ENCODE data around the gene LRCOL1. TPM values are rescaled to one million over a fixed set of nuclear protein-coding genes. Genes with fewer than 3 reads are reported as not detected.

The LRCOL1 gene
- total RNA-seq, 2 donors from 2014 or later: not detected

DNA sequence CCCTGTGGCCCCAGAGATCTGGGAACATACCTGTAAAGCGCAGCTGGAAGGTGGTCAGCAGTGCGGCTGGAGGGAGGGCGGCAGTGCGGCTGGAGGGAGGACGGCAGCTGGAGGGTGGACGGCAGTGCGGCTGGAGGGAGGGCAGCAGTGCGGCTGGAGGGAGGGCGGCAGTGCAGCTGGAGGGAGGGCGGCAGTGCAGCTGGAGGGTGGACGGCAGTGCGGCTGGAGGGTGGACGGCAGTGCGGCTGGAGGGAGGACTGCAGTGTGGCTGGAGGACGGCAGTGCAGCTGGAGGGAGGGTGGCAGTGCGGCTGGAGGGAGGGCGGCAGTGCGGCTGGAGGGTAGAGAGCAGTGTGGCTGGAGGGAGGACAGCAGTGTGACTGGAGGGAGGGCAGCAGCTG, 23.5 kb downstream of the LRCOL1 start:
- no peaks in the 10 kb centered on the region for H3K4me1 ChIP-seq
- no peak overlapping the region for H3K27ac ChIP-seq
- TF ChIP-seq POLR2A (IDR thresholded peaks at IDR 0.05): no peak
- TF ChIP-seq, protein P1, sequence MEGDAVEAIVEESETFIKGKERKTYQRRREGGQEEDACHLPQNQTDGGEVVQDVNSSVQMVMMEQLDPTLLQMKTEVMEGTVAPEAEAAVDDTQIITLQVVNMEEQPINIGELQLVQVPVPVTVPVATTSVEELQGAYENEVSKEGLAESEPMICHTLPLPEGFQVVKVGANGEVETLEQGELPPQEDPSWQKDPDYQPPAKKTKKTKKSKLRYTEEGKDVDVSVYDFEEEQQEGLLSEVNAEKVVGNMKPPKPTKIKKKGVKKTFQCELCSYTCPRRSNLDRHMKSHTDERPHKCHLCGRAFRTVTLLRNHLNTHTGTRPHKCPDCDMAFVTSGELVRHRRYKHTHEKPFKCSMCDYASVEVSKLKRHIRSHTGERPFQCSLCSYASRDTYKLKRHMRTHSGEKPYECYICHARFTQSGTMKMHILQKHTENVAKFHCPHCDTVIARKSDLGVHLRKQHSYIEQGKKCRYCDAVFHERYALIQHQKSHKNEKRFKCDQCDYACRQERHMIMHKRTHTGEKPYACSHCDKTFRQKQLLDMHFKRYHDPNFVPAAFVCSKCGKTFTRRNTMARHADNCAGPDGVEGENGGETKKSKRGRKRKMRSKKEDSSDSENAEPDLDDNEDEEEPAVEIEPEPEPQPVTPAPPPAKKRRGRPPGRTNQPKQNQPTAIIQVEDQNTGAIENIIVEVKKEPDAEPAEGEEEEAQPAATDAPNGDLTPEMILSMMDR (IDR thresholded peaks at IDR 0.05): no peak
- H3K27me3 ChIP-seq: no peaks in the 10 kb centered on the region
- intact Hi-C loops (cut with DNase I): no loop called here
- no peak for ATAC-seq
- WGBS, 2 donors: 87% methylated on average over 18 of the region's 18 CpGs
- no peak for DNase-seq
- peaks cover 0 to 4% (median 0%) of the 10 kb centered on the region in 3 donors for H3K9me3 ChIP-seq
- no peak overlapping the region for H3K4me3 ChIP-seq
- H3K36me3 ChIP-seq (replicated peaks in 1 of 2; ENCODE audit: insufficient read depth in 1 of 2, low read depth in 2 of 2): peaks cover 0 to 2% of the 10 kb centered on the region in 2 donors

- intact Hi-C loops (cut with DNase I): no loop called here
- ATAC-seq (no peak), DNase-seq (no peak)
- 75 to 78% methylated on average over 24 of the region's 24 CpGs for WGBS, 2 donors
- peaks cover 0 to 4% (median 0%) of the 10 kb centered on the region in 3 donors for H3K9me3 ChIP-seq
- H3K36me3 ChIP-seq (replicated peaks in 1 of 2; ENCODE audit: insufficient read depth in 1 of 2, low read depth in 2 of 2): peaks cover 0 to 3% of the 10 kb centered on the region in 2 donors
- TF ChIP-seq, protein P1 (IDR thresholded peaks at IDR 0.05): no peak
- no peak for TF ChIP-seq POLR2A (IDR thresholded peaks at IDR 0.05)
- H3K4me3 ChIP-seq: no peak overlapping the region
- no peaks in the 10 kb centered on the region for H3K4me1 ChIP-seq
- no peaks in the 10 kb centered on the region for H3K27me3 ChIP-seq
- no peak overlapping the region for H3K27ac ChIP-seq
Observed at GRCh38 chr12:132585177-132585576, 25.2 kb downstream of the LRCOL1 start.

DNA sequence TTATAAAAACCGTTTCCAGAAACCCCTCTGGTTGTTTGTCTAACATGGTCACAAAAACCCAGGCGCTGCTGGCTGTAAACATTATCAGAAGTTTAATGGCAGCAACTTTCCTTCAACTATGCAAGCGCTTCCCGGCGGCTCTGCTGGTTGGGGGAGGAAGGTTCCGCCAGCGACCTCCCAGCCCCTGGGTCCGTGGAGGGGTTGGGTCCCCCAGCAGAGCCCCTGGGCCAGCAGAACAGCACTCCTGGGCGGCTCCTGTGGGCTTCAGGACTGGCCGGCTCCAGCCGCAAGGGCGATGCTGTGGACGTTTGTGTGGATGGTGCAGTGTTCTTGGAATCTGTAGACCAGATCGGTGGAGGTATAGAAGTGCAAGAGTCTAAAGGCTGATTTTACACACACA, 26.0 kb downstream of the LRCOL1 start:
- Histone ChIP-seq H3K27ac (no peak overlapping the region), H3K4me1 (no peaks in the 10 kb centered on the region), H3K27me3 (no peaks in the 10 kb centered on the region), H3K9me3 (peaks cover 0 to 4% (median 0%) of the 10 kb centered on the region in 3 donors), H3K4me3 (no peak overlapping the region), H3K36me3 (replicated peaks in 1 of 2; ENCODE audit: insufficient read depth in 1 of 2, low read depth in 2 of 2) (peaks cover 0 to 3% of the 10 kb centered on the region in 2 donors)
- DNase-seq (no peak), ATAC-seq (no peak)
- intact Hi-C loops (cut with DNase I): no loop called here
- TF ChIP-seq POLR2A (IDR thresholded peaks at IDR 0.05): no peak
- TF ChIP-seq, protein P1 (IDR thresholded peaks at IDR 0.05): no peak
- WGBS, 2 donors: 87 to 88% methylated on average over 9 to 14 of the region's 14 CpGs

GRCh38 chr12:132583736-132584135, 26.6 kb downstream of the LRCOL1 start:
- no peak for DNase-seq
- intact Hi-C loops (cut with DNase I): no loop called here
- no peaks in the 10 kb centered on the region for H3K4me1 ChIP-seq
- no peak for TF ChIP-seq POLR2A (IDR thresholded peaks at IDR 0.05)
- TF ChIP-seq, protein P1 (IDR thresholded peaks at IDR 0.05): no peak
- H3K4me3 ChIP-seq: no peak overlapping the region
- WGBS, 2 donors: 77 to 88% methylated on average over 16 to 17 of the region's 29 CpGs
- no peaks in the 10 kb centered on the region for H3K27me3 ChIP-seq
- ATAC-seq: no peak
- peaks cover 0 to 2% (median 0%) of the 10 kb centered on the region in 3 donors for H3K9me3 ChIP-seq
- H3K36me3 ChIP-seq (replicated peaks in 1 of 2; ENCODE audit: insufficient read depth in 1 of 2, low read depth in 2 of 2): peaks cover 0 to 5% of the 10 kb centered on the region in 2 donors
- H3K27ac ChIP-seq: no peak overlapping the region

- WGBS, 2 donors: 93 to 100% methylated on average over 1 to 19 of the region's 50 CpGs
Observed at GRCh38 chr12:132583411-132583710, 27.0 kb downstream of the LRCOL1 start.

More at GRCh38 chr12:132583411-132583710, 27.0 kb downstream of the LRCOL1 start:
- no peak for TF ChIP-seq POLR2A (IDR thresholded peaks at IDR 0.05)
- TF ChIP-seq, protein P1 (IDR thresholded peaks at IDR 0.05): no peak
- Histone ChIP-seq H3K36me3 (replicated peaks in 1 of 2; ENCODE audit: insufficient read depth in 1 of 2, low read depth in 2 of 2) (peaks cover 0 to 5% of the 10 kb centered on the region in 2 donors), H3K4me3 (no peak overlapping the region), H3K27me3 (no peaks in the 10 kb centered on the region), H3K27ac (no peak overlapping the region), H3K4me1 (no peaks in the 10 kb centered on the region), H3K9me3 (no peaks in the 10 kb centered on the region)
- ATAC-seq (no peak), DNase-seq (no peak)
- intact Hi-C loops (cut with DNase I): no loop called here
